NOMO-1 treated with DMSO at 0.1 percent for 48 hours (cell line): ENCODE data around the gene GRID1.

Experiments used
- DNase-seq: peaks from one replicate; lab custom pipeline; 2025; ENCODE audit not compliant: unreplicated experiment; lab: John Stamatoyannopoulos, UW

The GRID1 gene

GRCh38 chr10:86217371-86218080 lies 149.1 kb downstream of the GRID1 start:
- no peak for DNase-seq

- DNase-seq = no peak
Observed at GRCh38 chr10:86216886-86217285, 149.7 kb downstream of the GRID1 start.

- DNase-seq = no peak
Observed at GRCh38 chr10:86215712-86216111, 150.9 kb downstream of the GRID1 start.

- no peak for DNase-seq
Observed at GRCh38 chr10:86215046-86215445, 151.5 kb downstream of the GRID1 start.

GRCh38 chr10:86213148-86213547 lies 153.4 kb downstream of the GRID1 start:
- DNase-seq = no peak

- DNase-seq = no peak
Observed at GRCh38 chr10:86212391-86212700, 154.2 kb downstream of the GRID1 start.

GRCh38 chr10:86211691-86212390 lies 154.8 kb downstream of the GRID1 start:
- DNase-seq = no peak

- no peak for DNase-seq
Observed at GRCh38 chr10:86210416-86210815, 156.2 kb downstream of the GRID1 start.

GRCh38 chr10:86209726-86210125 lies 156.9 kb downstream of the GRID1 start:
- no peak for DNase-seq

- no peak for DNase-seq
Observed at GRCh38 chr10:86207226-86207625, 159.4 kb downstream of the GRID1 start.

- DNase-seq = no peak
Observed at GRCh38 chr10:86206240-86206579, 160.4 kb downstream of the GRID1 start.

- no peak for DNase-seq
Observed at GRCh38 chr10:86205306-86206239, 161.0 kb downstream of the GRID1 start.

- DNase-seq = no peak
Observed at GRCh38 chr10:86204421-86205305, 161.9 kb downstream of the GRID1 start.

GRCh38 chr10:86203162-86203905 lies 163.3 kb downstream of the GRID1 start:
- DNase-seq = peak; percentile 2

- DNase-seq = no peak
Observed at GRCh38 chr10:86202226-86202735, 164.3 kb downstream of the GRID1 start.

- DNase-seq = no peak
Observed at GRCh38 chr10:86200867-86201266, 165.7 kb downstream of the GRID1 start.

- no peak for DNase-seq
Observed at GRCh38 chr10:86200269-86200668, 166.3 kb downstream of the GRID1 start.

- DNase-seq = no peak
Observed at GRCh38 chr10:86199041-86199440, 167.6 kb downstream of the GRID1 start.

GRCh38 chr10:86198271-86198670 lies 168.3 kb downstream of the GRID1 start:
- DNase-seq = no peak
